Pons (tissue), 1 donor: Measurements from ENCODE around the gene HID1.

Experiments used
- DNase-seq: peaks from one replicate; pipeline ENCODE4 v3.0.0-alpha.2; 2016; ENCODE audit warnings: low spot score

The HID1 gene

DNA sequence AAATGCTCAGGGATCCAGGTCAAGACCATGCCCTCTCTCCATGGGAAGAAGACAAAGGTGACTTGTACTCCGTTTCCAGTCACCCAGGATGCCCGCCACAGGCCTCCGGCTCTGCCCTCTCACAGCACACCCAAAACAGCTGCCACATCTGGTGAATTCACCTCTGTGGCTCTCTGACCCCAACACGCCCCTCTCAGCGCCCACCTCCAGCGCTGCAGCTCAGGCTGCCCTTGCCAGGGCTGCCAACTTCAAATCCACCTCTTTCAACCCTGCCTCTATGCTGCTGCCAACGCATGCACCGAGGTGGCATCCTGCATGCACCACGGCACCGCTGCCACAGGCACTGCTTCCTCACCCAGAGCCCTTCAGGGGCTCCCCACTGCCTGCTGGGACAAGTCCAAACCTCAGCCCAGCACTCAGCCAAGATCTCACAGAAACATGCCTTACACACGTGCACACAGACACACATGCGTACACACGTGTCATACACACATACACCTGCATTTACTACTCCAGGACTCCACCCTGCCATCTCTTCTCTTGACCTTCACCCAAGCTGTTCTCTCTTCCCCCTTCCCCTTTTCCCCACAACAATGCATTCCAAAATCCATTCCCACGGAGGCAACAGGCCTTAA lies 7.5 kb downstream of the HID1 start:
- no peak for DNase-seq

DNA sequence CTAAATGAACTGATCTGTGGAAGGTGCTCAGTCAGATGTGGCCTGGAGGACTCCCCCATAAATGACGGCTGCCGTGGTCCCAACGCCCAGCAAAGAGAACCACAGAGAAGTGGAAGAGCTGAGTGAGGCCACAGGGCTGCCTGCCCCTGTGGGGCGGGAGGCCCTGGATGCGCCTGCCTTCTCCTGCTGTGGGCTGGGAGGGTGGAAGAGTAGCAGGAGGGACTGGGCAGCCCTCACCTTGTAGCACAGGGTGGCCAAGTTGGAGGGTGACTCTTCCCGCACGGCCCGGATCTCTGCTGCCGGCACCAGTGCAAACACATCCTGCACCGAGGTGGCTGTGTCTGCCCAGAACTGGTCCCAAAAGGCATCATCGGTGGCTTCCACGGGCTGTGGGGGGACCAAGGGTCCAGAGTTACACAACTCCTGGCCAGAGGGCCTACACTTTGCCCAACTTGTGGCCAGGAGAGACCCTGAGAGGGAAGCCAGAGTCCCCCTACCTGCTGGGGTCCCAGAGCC lies 8.3 kb downstream of the HID1 start:
- no peak for DNase-seq

DNA sequence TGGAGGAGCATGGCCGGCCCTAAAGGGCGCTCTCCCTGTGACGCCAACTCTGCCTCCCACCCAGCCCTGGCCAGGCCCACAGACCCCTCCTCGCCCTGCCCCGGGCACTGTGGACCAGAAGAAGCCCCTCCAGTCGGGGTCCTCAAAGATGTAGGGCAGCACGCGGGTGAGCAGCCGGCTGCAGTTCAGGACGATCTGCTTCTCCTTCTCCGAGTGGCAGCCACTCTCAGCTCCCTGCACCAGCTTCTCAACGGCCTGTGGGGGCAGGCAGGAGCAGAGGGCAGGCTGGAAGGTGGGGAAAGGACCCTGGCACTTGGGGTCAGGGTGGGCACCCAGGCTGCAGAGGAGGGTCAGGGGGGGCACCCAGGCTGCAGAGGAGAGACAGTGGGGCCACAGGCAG lies 8.9 kb downstream of the HID1 start:
- no peak for DNase-seq

DNA sequence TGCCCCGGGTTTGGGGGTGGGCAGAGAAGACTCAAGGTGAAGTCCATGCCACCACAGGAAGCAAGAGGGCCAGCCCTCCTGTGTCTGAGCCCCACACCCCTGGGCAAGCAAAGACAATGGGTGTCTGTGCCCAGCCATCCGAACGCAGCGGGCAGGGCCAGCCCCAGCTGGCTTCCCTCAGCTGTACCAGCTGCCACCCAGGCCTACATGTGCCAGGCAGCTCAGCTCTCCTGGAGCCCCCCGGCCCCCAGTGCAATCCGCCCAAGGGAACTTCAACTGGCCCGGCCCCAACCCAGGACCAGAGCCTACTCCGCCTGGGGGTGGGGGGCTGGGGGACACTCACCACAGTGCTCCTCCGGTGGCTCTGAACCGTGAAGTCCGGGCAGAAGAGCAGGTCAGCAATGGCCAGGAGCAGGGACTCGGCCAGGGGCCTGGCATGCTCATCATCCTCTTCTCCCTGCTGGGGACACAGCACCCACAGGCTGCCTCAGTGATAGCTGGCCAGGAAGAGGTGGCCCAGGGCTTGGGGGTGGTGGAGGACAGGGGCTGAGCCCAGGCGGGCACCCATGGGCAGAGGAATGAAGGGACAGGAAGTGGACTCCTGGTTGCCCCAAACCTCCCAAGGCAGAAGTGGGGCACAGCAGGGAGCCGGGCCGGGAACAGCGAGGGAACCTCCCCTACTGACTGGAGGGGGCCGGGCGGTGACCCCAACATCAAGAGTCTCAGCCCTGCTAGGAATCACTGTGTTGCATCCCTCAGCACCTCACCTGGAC lies 9.8 kb downstream of the HID1 start:
- DNase-seq, result peak; percentile 85

DNA sequence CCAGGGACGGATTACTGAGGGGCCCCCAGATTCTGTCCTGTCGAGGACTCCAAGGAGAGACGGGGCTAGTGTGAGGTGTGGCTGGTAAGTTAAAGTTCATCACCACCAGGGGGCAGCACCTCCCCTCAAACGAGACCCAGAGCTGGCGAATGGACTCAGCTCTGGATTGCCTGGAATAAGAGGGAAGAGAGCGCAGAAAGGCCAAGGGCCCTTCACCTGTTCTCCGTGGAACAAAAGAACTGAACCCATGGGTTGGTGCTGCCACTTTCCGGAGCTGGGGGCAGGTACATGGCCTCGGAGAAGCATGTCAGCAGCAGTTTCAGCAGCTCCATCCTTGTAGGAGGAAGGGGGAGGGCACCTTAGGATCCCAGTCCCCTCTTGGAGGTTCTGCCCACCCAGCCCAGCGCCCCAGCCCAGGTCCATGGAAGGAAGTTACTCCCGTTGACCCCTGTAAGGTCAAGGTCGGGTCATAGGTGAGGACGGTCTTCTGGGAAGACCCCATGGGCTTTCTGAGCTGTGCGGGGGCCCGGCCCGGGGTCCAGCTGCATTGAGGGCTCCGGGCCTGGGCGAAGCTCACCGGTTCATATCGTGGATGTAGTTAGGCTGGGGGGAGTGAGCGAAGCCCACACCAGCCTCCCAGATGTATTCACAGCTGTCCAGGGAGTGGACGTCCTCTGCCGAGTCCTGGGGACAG lies 10.8 kb downstream of the HID1 start:
- peak; percentile 91 for DNase-seq

DNA sequence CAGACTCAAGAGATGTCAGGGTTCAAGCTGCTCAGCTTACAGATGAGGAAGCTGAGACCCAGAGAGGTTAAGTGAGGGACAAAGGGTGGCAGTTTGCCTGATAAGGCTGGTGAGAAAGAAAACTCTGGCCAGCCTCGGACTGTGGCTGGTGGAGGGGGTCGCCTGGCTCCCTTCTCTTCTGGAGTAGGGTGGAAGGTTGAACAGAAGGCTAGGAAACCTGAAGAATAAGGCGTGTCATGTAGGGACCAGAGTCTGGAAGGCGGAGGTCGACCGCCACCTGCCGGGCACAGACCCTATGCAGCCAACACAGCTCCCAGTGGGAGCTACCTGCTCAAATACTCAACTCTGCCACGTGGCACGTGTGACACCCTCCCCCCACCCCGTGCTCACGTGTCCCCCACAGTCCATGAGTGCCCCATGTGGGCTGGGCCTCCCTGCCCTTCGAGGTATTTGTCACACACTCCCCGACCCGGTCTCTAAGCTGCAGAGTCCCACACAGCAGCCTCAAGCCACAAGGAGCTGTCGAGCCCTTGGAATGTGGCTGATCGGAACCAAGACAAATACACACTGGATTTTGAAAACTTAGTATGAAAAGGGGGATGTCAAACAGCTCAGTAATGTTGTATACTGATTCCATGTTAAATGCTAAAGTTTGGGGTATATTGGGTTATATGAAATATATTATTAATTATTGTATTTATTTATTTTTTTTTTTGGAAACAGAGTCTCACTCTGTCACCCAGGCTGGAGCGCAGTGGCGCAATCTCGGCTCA lies 11.8 kb downstream of the HID1 start:
- DNase-seq, result no peak

DNA sequence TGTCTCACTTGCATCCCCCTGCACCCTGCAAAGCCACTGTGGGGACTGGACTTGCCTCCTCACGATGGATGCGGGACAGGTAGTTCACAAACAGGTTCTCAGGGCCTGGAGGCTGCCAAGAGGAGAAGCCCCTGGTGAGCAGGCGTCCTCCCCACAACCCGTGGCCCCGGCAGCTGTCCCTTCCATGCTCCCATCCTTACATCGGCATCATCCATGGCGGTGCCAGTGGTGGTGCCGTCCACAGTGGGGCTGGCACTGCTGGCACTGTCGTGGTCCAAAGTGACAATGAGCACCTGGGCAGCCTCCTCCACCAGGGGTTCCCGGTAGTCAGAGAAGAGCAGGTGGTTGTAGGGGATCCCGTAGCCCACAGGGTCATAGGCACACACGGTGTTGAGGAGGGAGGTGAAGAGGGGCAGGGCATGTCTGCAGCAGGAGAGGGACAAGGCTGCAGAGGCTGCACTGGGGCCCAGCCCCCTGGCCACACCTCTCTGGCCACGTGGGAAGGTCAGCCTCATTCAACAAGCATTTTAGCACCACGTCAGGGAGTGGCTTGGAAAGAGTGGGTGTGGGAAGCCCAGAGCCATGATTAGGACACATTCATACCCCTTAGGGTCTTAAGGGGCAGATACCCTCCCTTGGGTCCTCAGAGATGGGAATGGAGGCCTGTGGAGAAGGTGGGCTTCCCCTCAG lies 12.6 kb downstream of the HID1 start:
- no peak for DNase-seq

DNA sequence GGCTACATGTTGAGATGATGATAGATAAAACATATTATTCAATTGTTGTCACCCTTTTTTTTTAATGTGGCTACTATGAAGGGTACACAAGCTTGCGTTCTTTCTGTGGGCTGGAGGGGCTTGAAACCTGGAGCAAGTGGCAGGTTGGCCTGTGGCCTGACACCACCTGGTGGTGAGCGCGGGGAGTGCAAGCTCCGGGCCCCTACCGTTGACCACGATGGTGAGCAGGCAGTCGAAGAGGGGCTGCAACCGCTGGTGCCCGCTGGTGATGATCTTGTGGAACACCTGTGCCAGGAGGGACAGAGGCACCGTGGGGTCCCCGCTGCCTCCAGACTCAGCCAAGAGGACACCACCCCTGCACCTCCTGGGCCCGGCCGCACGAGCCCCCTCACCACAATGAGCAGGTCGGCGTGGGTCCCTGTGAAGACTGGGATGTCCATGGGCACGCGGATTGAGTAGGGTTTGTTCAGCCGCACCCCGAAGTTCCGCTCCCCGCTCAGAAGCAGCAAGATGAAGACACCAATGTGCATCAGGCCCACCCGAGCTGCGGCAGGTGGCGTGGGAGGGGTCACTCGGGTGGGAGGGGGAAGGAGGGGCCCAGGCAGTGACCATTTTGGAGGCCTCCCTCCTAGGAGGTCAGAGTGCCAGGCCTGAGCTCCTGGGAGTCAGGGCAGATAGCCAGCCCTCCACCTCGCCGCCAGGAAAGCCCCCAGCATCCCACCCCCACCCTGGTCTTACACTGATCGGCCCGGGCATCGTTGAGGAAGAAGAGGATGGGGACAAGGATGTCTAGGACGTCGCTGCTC lies 14.4 kb downstream of the HID1 start:
- no peak for DNase-seq

DNA sequence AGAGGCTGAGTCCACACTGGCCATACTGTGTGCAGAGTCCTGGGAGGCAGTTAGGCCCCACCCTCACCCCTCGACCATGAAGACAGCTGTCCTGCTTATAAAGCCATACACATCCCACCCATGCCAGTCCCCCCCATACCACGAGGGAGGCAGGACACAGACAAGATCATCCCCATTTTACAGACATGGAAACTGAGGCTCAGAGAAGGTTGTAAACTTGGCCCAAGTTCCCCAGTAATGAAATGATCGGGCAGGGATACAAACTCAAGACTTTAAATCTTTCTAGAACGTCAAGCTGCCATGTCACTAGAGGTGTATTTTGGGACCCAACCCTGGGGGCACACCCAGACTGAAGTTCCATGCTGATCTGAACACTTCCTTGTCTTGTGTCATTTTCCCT lies 16.5 kb downstream of the HID1 start:
- DNase-seq, result no peak

DNA sequence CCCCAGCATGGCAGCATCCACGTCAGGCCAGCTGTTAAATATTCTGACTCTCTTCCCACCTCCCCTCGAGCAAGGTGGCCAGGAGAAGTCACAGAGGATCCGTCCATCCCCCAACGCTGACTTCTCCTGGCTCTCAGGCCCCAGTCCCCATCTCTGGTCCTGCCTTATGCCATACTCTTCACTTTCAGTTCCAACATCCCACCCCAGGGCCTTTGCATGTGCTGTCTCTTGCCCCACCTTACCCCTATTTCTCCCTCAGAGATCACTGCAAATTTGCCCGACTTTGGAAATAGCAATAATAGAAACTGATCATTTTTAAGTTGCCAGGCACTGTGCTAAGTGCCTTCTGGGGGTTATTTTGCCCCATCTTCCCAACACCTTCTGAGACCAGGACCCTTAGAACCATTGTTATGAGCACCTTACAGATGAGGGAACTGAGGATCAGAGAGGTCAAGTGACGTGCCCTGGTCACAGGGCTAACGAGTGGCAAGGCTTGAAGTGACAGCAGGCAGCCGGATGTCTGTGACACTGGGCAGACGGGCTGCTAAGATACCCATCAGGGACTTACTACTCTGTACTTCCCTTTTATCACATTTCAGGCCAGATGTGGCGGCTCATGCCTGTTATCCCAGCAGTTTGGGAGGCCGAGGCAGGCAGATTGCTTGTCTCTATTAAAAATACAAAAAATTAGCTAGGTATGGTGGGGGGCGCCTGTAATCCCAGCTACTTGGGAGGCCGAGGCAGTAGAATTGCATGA lies 17.7 kb downstream of the HID1 start:
- DNase-seq, result no peak

DNA sequence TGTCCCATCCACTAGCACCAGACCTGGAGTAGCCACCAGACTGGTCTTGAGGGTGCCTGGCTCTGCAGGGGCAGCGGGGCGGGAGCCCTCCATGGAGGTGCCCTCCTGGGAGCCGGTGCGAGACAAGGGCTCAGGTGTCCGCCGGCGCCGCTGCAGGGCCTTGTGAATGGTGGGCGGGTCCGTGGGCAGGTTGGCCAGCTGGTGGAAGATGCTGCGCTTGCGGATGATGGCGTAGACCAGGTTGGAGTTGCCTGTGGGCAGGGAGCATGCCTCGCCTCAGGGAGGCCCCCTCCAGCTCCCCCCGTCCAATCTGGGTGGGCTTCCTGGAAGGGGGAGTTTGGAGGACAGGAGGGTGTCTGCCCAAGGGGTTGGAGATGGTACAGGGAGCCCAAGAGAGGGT lies 18.4 kb downstream of the HID1 start:
- DNase-seq, result no peak

DNA sequence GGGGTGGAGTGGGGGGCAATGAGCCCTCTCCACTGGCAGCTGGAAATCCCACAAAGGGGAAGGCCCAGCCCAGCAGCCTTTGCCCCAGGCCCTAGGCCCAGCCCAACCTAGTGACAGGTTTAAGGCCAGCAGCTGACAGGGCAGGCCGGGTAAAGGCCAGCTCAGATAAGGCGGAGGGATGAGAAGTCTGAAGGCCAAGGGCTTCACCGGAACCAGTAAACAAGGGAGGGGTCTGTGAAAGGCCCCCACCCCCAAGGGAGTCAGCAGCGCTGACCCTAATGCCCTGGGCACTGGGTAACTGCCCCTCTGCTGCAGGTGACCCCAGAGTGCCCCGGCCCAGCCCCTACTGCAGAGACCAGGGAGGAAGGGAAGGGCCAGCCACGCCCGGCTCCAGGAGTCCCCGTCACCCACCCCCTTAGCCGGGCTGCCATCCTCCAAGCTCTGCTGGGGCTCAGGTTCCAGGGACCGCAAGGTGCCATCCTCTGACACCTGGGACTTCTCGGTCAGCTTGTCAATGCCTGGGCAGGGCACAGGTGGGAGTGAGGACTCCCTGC lies 19.3 kb downstream of the HID1 start:
- DNase-seq, result no peak

DNA sequence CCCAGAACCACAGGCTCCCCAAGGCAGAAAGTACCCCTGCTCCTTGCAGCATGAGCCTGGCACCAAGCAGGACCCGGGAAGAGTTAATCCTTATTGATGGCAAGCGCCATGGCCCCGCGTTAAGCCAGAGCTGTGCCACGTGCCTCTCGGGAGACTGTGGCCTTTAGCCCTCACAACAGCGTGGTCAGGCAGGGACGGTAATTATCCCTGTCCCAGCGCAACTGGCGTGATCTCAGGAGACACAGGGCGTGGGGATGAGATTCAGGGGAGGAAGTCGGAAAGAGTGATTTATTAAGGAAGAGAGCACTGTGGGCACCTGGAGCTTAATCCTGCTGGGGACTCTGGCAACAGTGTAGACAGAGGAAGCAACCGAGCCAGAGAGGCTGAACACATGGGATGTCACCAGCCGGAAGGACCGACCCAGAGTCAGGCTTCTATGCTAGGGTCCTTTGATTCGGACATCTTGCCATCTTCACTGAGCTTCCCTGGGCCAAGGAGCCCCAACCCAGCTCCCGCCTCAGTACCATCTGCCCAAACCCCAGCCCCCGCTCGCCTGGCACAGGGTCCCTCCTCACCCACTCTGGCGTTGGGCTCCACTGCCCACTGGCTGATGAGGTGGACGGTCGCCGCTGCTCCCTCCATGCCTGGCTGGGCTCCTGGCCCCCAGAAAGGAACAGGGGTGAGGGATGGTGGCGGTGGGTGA lies 20.0 kb downstream of the HID1 start:
- no peak for DNase-seq

DNA sequence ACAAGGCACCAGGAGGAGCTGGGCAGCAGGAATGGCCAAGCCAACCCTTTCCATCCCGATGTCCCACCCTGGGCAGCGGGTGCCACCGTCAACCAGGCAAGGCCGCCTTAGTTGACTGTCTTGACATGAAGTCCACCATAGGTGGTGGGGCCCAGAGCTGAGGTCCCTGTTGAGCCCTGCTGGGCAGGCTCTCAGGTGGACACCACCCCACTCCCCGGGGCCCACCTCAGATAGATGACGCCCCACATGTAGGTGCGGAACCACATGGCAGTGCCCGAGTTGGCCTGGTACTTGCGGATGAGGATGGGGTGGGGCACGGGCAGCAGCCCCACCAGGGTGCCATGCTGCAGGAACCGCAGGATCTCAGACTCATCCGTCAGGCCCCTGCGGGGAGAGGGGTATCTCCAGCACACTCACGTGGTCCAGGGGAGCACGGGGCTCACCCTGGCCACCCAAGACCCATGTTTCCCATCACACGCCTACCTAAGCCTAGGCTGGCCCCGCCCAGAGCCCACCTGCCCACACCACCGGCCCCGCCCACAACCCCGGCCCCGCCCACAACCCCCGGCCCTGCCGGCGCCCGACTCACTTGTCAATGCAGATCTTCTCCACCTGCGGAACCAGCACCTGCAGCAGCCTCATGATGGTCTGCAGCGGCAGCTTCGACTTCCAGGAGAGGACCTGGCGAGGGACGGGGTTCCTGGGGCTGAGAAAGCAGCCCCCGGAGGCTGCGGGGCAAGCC lies 20.7 kb downstream of the HID1 start:
- DNase-seq, result no peak

DNA sequence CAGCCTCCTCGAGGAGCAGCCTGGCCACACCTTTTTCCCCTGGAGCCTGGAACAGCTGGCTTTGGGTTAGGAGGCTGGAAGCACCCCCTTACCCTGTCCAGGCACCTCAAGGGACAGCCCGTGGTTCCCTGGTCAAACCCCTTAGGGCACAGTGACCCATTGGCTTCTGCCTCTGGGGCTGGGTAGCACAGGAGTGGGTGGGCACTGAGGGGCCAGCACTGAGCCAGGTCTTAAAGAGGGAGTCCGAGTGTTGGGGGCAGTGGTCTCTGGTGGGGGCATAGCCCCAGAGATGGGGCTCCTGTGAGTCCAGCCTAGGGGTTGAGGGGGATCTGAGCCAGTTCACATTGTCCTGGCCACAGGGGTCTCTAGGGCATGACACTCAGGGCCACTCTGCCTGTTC lies 21.5 kb downstream of the HID1 start:
- no peak for DNase-seq

DNA sequence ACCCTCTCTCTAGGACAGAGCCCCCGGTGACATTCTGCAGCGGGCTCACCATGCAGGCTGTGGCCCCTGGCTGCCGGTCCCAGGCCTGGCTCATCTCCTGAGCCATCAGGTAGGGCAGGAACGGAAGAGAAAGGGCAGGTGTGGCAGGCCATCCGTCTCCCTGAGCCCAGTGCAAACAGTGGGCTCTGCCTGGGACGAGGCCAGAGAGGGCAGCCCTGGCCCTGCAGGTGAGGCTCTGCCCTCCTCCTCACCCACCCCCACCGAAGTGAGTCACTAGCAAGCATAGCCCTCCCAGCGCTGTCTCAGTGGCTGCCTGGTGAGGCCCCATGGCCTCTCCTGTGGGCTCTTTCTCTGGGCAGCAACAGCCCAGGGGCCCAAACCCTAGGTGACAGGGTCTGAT lies 22.4 kb downstream of the HID1 start:
- no peak for DNase-seq

DNA sequence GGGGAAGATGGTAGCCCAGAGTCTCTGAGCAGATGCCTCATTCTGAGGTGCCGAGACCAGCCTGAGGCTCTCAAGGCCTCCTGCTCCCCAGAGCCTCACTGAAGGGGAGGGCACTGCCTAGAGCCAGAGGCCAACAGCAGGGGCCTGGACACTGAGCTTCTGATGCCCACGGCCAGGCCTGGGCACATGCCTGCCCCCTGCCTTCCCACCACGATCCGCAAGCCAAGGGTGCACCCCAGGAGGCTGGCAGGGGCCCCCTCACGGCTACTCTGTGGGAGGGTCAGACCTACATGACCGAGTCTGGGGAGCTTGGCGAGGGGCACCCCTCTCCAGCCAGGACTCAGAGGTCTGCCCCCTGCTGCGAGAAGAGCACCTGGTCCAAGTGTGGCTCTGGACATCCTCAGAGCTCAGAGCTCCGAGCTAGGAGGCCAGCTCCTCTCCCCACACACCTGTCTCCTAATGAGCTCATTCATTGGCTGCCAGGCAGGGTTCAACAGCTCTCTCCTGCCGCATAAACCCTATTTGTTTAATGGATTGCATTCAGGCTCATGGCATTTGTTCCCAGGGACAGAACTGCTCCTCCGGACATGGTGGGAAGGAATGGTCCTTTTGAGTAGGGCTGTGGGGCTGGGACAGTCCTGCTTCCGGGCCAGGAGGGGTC lies 23.0 kb downstream of the HID1 start:
- DNase-seq, result no peak
